Measurements from ENCODE around the gene TRIM28. TPM values are rescaled to one million over a fixed set of nuclear protein-coding genes. Genes with fewer than 3 reads are reported as not detected.

The TRIM28 gene
- total RNA-seq, 2 donors from 2014 or later, result 446 to 497 TPM

DNA sequence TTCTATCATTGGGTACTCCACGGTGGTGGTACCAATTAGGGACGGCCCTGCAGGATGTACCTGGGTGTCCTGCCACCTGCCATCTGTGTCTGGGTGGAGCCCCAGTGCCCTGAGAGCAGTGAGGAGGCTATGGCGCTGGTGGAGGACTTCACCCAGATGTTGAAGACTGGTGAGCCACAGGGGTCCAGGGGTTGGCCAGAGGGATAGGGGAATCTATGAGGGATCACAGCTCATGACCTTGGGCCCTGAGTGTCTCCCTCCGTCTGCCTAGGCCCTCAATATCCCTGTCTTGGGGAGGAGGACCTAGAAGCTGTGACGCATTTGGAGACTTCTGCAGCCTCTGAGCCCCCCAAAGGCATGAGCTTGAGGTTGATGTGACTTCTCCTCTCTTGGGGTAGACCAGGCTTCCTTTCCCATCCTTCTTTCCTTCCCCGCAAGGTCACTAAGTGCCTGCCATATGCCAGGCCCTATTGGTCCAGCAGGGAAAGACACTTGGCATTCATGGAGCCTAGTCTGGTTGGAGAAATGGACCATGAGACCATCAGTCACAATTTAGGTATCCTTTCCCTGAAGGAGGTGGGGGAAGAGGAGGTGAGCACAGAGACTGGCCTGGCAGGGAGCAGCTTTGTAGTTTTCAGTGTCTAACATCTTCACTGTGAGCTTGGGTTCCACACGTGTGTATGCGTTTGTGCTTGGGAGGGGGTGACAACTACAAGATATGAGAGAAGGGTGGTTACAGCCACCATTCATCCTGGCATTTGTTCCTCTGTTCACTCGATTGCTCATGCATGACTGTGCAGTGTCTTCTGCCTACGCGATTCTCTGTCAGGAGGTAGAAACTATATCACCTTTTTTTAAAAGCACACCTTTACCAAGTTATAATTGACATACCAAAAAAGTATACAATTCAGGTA lies 34.4 kb downstream of the TRIM28 start:
- H3K36me3 Mint-ChIP-seq, result peaks cover 12 to 13% of the 10 kb centered on the region in 2 donors
- DNase-seq (ENCODE audit: low spot score in 2 of 2), result peak in 1 of 2 donors; percentile 56
- H3K27ac Mint-ChIP-seq, result peak overlapping the region; percentile 70 to 83
- no peaks in the 10 kb centered on the region for H3K9me3 Mint-ChIP-seq
- peak in 1 of 2 donors; percentile 13 for ATAC-seq

DNA sequence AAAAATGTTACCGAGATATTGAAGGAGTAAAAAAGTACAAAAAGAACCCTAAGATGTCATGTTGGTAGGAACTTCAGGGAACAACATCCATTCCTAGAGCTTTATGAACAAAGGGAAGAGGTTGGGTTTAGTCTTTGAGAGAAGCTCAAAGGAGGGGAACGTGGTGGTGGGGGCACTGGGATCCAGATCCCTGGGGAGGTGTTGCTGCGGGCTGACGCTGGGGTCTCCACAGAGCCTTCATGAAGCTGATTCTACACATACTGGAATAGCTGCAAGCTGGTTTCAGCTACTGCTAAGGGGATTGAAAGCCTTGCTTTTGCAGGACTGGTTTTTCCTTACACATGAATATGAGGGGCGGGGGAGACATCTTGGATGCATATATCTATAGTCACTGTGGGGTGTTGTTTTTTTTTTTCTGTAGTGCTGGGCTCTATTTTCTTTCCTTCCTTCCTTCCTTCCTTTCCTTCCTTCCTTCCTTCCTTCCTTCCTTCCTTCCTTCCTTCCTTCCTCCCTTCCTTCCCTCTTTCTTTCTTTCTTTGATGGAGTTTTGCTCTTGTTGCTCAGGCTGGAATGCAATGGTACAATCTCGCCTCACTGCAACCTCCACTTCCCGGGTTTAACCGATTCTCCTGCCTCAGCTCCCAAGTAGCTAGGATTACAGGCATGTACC lies 35.7 kb downstream of the TRIM28 start:
- H3K36me3 Mint-ChIP-seq, result peaks cover 12 to 15% of the 10 kb centered on the region in 2 donors
- no peak for ATAC-seq
- H3K27ac Mint-ChIP-seq, result peak overlapping the region in 1 of 2 donors; percentile 47
- DNase-seq (ENCODE audit: low spot score in 2 of 2), result no peak
- no peaks in the 10 kb centered on the region for H3K9me3 Mint-ChIP-seq

DNA sequence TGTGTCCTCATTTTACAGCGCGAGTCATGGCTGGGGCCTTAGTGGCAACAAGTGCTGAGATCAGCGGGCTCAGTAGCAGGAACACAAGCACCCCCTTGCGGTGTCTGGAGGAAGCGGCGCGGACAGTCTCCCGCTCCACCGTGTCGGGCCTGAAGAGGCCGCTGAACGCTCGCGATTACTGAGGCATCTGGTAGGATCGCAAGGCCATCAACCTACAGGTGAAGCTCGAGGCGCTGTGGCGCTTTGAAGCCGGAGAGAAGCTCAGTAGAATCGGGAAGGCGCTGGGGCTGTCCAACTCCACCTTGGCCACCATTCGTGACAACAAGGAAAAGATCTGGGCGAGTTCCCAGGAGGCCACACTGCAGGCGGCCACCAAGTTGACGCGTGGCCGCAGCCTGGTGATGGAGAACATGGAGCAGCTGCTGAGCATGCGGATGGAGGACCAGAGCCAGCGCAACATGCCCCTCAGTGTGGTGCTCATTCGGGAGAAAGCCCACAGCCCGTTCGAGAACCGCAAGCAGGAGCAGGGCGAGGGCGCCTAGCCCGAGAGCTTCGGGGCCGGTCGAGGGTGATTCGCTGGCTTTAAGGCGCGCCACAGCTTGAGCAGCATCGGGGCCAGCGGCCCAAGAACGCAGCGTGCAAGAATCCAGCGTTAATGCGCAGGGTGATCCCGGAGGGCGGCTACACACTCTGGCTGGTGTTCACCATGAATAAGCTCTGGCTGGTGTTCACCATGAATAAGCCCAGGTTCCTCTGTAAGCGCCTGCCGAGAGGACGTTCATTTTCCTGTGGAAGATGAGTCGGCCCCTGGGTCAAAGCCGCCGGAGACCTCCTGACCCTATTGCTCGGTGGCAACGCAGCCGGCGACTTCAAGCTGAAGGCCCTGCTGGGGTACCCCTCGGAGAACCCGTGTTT lies 37.6 kb downstream of the TRIM28 start:
- peak; percentile 90 to 91 for ATAC-seq
- Mint-ChIP-seq H3K36me3 (peaks cover 12 to 15% of the 10 kb centered on the region in 2 donors), H3K27ac (peak overlapping the region; percentile 47 to 79), H3K9me3 (no peaks in the 10 kb centered on the region)
- DNase-seq (ENCODE audit: low spot score in 2 of 2), result peak; percentile 89 to 95

DNA sequence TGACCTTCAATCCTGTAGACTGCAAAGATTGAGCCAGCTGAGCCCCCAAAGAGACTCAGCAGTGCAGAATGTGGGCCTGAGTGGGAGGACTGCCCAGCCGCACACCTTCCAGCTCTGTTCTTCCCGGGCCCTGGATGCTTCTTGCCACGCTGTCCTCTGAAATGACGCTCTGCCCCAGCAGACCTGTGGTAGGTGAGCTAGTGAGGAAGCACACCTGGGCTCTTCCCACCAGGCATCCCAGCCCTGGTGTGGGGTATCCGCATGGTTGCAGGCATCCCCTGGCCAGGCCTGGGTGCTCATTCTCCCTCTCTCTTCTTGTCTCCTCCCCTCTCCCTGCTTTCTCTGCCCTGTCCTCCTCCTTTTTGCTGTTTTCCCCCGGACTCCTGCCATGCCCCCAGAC lies 39.1 kb downstream of the TRIM28 start:
- DNase-seq (ENCODE audit: low spot score in 2 of 2), result no peak
- Mint-ChIP-seq H3K9me3 (no peaks in the 10 kb centered on the region), H3K27ac (peak overlapping the region in 1 of 2 donors; percentile 39), H3K36me3 (peaks cover 12 to 15% of the 10 kb centered on the region in 2 donors)
- ATAC-seq, result no peak

DNA sequence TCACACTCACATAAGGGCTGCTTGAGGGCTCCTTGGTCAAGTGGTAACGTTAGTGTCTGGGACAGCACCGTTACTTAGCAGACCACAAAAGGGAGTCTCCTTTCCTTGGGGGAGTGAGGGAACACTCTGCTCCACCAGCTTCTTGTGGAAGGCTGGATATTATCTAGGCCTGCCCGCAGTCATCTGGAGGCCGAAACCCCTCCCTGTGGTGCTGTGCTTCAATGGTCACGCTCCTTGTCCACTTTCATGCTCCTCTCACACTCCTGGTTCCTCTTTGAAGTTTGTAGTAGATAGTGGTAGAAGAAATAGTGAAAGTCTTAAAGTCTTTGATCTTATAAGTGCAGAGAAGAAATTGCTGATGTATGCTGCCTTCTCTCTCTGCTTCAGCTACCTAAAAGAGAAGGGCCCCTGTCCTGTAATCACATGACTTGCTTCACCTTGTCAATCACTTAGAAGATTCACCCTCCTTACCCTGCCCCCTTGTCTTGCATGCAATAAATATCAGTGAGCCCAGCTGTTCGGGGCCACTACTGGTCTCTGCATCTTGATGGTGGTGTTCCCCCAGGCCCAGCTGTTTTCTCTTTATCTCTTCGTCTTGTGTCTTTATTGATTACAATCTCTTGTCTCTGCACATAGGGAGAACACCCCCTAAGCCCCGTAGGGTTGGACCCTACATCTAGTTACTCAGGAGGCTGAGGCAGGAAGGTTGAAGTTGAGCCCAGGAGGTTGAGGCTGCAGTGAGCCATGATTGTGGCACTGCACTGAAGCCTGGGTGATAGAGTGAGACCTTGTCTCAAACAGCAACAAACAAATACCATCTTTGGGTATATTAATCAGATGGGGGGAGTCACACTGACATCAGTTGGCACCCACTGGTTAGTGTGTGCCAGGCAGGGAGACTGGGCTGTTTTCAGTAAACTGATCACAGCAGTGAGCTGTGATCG lies 40.9 kb downstream of the TRIM28 start:
- peak overlapping the region in 1 of 2 donors; percentile 51 for H3K27ac Mint-ChIP-seq
- DNase-seq (ENCODE audit: low spot score in 2 of 2) (no peak), ATAC-seq (no peak)
- no peaks in the 10 kb centered on the region for H3K9me3 Mint-ChIP-seq
- peaks cover 12 to 15% of the 10 kb centered on the region in 2 donors for H3K36me3 Mint-ChIP-seq

DNA sequence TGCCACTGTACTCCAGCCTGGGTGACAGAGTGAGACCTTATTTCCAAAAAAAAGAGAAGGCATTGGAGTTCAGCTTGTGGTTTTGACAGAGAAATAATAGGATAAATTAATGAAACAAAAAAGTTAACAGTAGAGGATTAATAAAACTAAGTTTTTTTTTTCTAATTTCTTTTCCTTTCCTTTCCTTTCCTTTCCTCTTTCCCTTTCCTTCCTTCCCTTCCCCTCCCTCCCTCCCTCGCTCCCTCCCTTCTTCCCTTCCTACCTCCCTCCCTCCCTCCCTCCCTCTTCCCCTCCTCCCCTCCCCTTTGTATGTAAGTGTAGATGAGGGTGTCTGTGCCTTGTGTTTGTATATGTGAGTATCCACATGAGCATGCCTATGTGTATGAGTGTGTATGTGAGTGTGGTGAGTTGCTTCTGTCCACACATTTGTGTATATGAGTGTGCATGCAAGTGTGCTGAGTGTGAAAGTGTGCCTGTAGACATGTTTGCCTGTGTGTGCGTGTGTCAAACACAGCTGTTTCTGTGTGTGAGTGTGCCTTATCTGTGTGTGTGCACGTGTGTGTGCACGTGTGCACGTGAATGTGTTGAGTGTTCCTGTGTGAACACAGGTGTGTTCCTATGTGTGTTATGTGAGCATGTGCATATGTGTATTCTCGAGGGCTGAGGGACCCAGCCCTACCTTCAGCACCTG lies 41.7 kb downstream of the TRIM28 start:
- Mint-ChIP-seq H3K27ac (peak overlapping the region in 1 of 2 donors; percentile 51), H3K9me3 (no peaks in the 10 kb centered on the region), H3K36me3 (peaks cover 12 to 15% of the 10 kb centered on the region in 2 donors)
- ATAC-seq (no peak), DNase-seq (ENCODE audit: low spot score in 2 of 2) (no peak)

DNA sequence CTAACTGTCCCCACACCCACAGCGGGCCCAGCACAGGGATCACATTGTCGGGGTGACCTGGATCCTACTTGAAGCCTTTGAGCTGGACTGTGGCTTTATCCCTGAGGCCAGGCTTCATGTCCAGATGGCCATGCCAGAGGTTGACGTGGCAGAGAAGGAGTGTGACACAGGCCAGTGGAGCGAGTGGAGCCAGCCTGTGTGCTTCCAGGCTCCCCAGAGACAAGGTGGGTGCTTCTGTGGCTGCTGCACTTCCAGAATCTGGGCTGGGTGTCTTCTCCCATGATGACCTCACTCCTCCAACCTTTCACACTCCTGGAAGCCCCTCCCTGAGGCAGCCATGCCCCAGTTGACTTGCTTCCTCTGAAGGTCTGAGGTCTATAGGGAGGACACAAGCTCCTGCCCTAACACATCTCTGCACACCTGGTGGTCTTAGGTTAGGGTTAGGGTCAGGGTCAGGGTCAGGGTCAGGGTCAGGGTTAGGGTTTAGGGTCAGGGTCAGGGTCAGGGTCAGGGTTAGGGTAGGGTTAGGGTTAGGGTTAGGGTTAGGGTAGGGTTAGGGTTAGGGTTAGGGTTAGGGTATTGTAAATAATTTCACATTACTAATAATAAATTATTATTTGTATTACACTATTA lies 42.4 kb downstream of the TRIM28 start:
- DNase-seq (ENCODE audit: low spot score in 2 of 2) (peak in 1 of 2 donors; percentile 51), ATAC-seq (no peak)
- H3K9me3 Mint-ChIP-seq, result no peaks in the 10 kb centered on the region
- no peak overlapping the region for H3K27ac Mint-ChIP-seq
- peaks cover 10 to 13% of the 10 kb centered on the region in 2 donors for H3K36me3 Mint-ChIP-seq

Other genes with a start within 250 kb of the TRIM28 start
- 10 to 100 TPM; 30.3 to 37.8 TPM for gene ERVK3-1, start 238.7 kb upstream of the TRIM28 start, total RNA-seq
- 1 to 10 TPM; 3.1 to 4.3 TPM for gene ZSCAN22, start 217.1 kb upstream of the TRIM28 start, total RNA-seq
- gene A1BG, start 190.6 kb upstream of the TRIM28 start, total RNA-seq, result 10 to 100 TPM; 12.9 to 14.9 TPM
- gene ZNF497, start 181.3 kb upstream of the TRIM28 start, total RNA-seq, result 1 to 10 TPM in 1 of 2 donors, under 1 TPM in 1; 0.23 to 2.6 TPM
- 1 to 10 TPM in 1 of 2 donors, under 1 TPM in 1; 0.48 to 2.1 TPM for gene ZNF837, start 163.0 kb upstream of the TRIM28 start, total RNA-seq
- 1,000 to 10,000 TPM; 1,454 to 1,511 TPM for gene RPS5, start 156.8 kb upstream of the TRIM28 start, total RNA-seq
- under 1 TPM; 0.48 to 0.60 TPM for gene RNF225, start 148.4 kb upstream of the TRIM28 start, total RNA-seq
- 10 to 100 TPM; 10.4 to 13.9 TPM for gene ZNF584, start 135.4 kb upstream of the TRIM28 start, total RNA-seq
- 1 to 10 TPM; 3.1 to 3.4 TPM for gene ZNF132, start 103.9 kb upstream of the TRIM28 start, total RNA-seq
- gene ZNF324B, start 92.4 kb upstream of the TRIM28 start, total RNA-seq, result 1 to 10 TPM; 5.7 to 7.9 TPM
- gene ZNF324, start 77.0 kb upstream of the TRIM28 start, total RNA-seq, result 1 to 10 TPM; 6.4 to 7.7 TPM
- gene ZNF446, start 67.7 kb upstream of the TRIM28 start, total RNA-seq, result 1 to 10 TPM; 4.8 to 5.0 TPM
- 10 to 100 TPM; 10.2 to 21.4 TPM for gene SLC27A5, start 32.1 kb upstream of the TRIM28 start, total RNA-seq
- gene ZBTB45, start 24.3 kb upstream of the TRIM28 start, total RNA-seq, result 10 to 100 TPM in 1 of 2 donors, 1 to 10 TPM in 1; 7.9 to 12.2 TPM
- gene CHMP2A, start 11.0 kb downstream of the TRIM28 start, total RNA-seq, result 100 to 1,000 TPM; 112 to 114 TPM
- 100 to 1,000 TPM; 121 to 123 TPM for gene UBE2M, start 14.5 kb downstream of the TRIM28 start, total RNA-seq
- gene MZF1, start 29.3 kb downstream of the TRIM28 start, total RNA-seq, result 10 to 100 TPM; 22.1 to 26.8 TPM

All from activated naive CD4-positive, alpha-beta T cell treated with anti-CD3 and anti-CD28 coated beads, Interleukin-2, amount 50 U/mL, for 72 hours (primary cell).